Gastrocnemius medialis (tissue), 4 donors: Measurements from ENCODE around the gene ACAD11. TPM values are rescaled to one million over a fixed set of nuclear protein-coding genes. Genes with fewer than 3 reads are reported as not detected.

ENCODE experiments used
- ATAC-seq, 2 donors: fragments of 150-250 bp; one replicate each; pipeline ENCODE4 v1.9.1; 2016
- DNase-seq, 2 donors: peaks; one replicate each; pipeline ENCODE4 v3.0.0-alpha.2; 2019
- H3K27ac ChIP-seq, 4 donors: fragments of 200-600 bp; sonication (generic); 1 replicate in 1 of 4; 2 replicates in 3 of 4; pipeline ENCODE4 v1.5.1; 2016 to 2018; ENCODE audit warnings: mild to moderate bottlenecking in 2 of 4, moderate library complexity in 1 of 4
- H3K27me3 ChIP-seq, 3 donors: fragments of 200-600 bp; sonication (generic) in 2 of 3; 1 replicate in 1 of 3; 2 replicates in 2 of 3; pipeline versions ENCODE4 v1.5.1 to v1.6.0; 2016 to 2019; ENCODE audit warnings: mild to moderate bottlenecking in 1 of 3, moderate library complexity in 1 of 3
- H3K36me3 ChIP-seq, 2 donors: fragments of 200-600 bp; sonication (generic) in 1 of 2; one replicate each; pipeline ENCODE4 v1.5.1; 2017 to 2018
- H3K4me1 ChIP-seq, 2 donors: fragments of 200-600 bp; sonication (generic) in 1 of 2; one replicate each; pipeline ENCODE4 v1.5.1; 2016 to 2017; ENCODE audit warnings: mild to moderate bottlenecking in 2 of 2
- H3K4me3 ChIP-seq, 4 donors: fragments of 200-600 bp; sonication (generic) in 3 of 4; 1 replicate in 1 of 4; 2 replicates in 3 of 4; pipeline ENCODE4 v1.5.1; 2016 to 2019; ENCODE audit warnings: mild to moderate bottlenecking in 2 of 4
- H3K9me3 ChIP-seq, 3 donors: fragments of 200-600 bp; sonication (generic) in 2 of 3; 1 replicate in 1 of 3; 2 replicates in 2 of 3; pipeline ENCODE4 v1.5.1; 2016 to 2019
- POLR2A ChIP-seq, 2 donors: fragments of 450-650 bp; IDR thresholded peaks; one replicate each; pipeline ENCODE4 v1.6.1; 2017; ENCODE audit warnings: antibody characterized with exemption in 2 of 2, mild to moderate bottlenecking in 2 of 2, moderate library complexity in 2 of 2
- in situ Hi-C, 4 donors: fragments of 200-750 bp; cut with MboI; loops; one replicate each; pipeline versions ENCODE4 v1.15.0 to v1.8.0; 2017; ENCODE audit warnings: low sequenced_read_pairs in 4 of 4
- intact Hi-C: fragments of 100-400 bp; cut with DNase I; formaldehyde crosslinking; loops from one replicate; pipeline ENCODE4 v1.15.1; 2023; ENCODE audit warnings: low total_unique reads
- total RNA-seq, 4 donors: library from RNA; depleted of rRNA; stranded (reverse); fragments of >200 nt; gene quantifications; one replicate each; pipeline versions ENCODE4 v1.1.0 to v1.2.3, GENCODE V29; 2016
- TF ChIP-seq, protein P1 (sequence below), 5 experiments: fragments of 450-650 bp in 3 of 5; fragments of 200-600 bp in 2 of 5; sonication (generic) in 2 of 5; IDR thresholded peaks in 4 of 5; conservative IDR thresholded peaks in 1 of 5; 1 replicate in 4 of 5; 2 replicates in 1 of 5; pipeline ENCODE4 v1.5.1; 2016 to 2019; ENCODE audit warnings: antibody characterized with exemption in 5 of 5, mild to moderate bottlenecking in 3 of 5, moderate library complexity in 3 of 5

Gene ACAD11
- total RNA-seq, 4 donors from 2014 or later = 2.2 to 12.4 (median 4.4) TPM

- DNase-seq = no peak
- ATAC-seq = no peak
- Histone ChIP-seq H3K36me3 (peaks cover 4 to 7% of the 10 kb centered on the region in 2 donors), H3K4me1 (no peaks in the 10 kb centered on the region), H3K9me3 (no peaks in the 10 kb centered on the region), H3K4me3 (no peak overlapping the region), H3K27me3 (no peaks in the 10 kb centered on the region), H3K27ac (no peak overlapping the region)
- TF ChIP-seq POLR2A (IDR thresholded peaks at IDR 0.05) = no peak
- TF ChIP-seq, protein P1, sequence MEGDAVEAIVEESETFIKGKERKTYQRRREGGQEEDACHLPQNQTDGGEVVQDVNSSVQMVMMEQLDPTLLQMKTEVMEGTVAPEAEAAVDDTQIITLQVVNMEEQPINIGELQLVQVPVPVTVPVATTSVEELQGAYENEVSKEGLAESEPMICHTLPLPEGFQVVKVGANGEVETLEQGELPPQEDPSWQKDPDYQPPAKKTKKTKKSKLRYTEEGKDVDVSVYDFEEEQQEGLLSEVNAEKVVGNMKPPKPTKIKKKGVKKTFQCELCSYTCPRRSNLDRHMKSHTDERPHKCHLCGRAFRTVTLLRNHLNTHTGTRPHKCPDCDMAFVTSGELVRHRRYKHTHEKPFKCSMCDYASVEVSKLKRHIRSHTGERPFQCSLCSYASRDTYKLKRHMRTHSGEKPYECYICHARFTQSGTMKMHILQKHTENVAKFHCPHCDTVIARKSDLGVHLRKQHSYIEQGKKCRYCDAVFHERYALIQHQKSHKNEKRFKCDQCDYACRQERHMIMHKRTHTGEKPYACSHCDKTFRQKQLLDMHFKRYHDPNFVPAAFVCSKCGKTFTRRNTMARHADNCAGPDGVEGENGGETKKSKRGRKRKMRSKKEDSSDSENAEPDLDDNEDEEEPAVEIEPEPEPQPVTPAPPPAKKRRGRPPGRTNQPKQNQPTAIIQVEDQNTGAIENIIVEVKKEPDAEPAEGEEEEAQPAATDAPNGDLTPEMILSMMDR (IDR thresholded peaks at IDR 0.05 in 4 of 5, conservative IDR thresholded peaks at IDR 0.05 in 1 of 5) = no peak
- intact Hi-C loops (no loop called here), in situ Hi-C loops (no loop called here)
These were observed 63.3 kb downstream of the ACAD11 start for GRCh38 chr3:132596326-132596725.

DNA sequence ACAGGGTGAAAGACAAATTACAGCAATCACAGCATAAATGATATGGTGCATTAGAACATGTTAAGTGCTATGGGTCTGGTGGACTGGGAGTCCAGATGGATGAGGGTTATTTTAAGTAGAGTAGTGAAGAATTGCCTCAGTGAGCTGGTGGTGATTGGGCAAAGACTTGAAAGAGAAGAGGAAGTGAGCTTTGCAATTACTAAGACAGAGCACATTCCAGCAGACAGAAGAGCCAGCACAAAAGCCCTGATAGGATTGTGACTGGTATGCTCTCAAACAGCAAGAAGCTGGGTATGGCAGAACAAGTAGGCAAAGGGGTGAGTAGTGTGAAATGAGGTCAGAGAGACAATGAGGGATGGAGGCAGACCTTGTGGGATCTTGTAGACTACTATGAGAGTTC is 64.6 kb downstream of the ACAD11 start:
- no peak for ATAC-seq

DNA sequence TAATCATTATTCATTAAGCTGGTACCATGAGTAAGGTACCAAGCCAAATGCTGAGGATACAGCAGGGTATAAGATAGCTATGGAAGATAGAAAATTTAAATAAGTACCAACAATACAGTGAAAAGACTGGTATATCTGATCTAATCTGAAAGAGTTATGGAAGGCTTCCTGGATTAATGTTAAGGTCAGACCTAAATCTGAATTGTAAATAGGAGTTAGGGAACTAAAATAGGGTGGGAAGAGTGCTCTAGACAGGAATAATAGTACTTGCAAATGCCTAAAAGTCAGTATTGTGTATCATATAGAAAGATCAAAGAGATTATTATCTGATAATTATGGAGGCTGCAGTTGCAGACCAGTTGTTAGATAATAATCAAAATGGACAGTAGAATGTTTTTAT is 65.1 kb downstream of the ACAD11 start:
- Histone ChIP-seq H3K4me3 (no peak overlapping the region), H3K4me1 (no peaks in the 10 kb centered on the region), H3K27ac (no peak overlapping the region), H3K9me3 (no peaks in the 10 kb centered on the region), H3K27me3 (no peaks in the 10 kb centered on the region), H3K36me3 (peaks cover 4 to 16% of the 10 kb centered on the region in 2 donors)
- ATAC-seq (no peak), DNase-seq (no peak)
- TF ChIP-seq POLR2A (IDR thresholded peaks at IDR 0.05) = no peak
- TF ChIP-seq, protein P1 (IDR thresholded peaks at IDR 0.05 in 4 of 5, conservative IDR thresholded peaks at IDR 0.05 in 1 of 5) = no peak
- in situ Hi-C loops (no loop called here), intact Hi-C loops (no loop called here)

More for the DNA sequence above, 64.6 kb downstream of the ACAD11 start:
- Histone ChIP-seq H3K36me3 (peaks cover 4 to 13% of the 10 kb centered on the region in 2 donors), H3K27ac (no peak overlapping the region), H3K4me3 (no peak overlapping the region), H3K27me3 (no peaks in the 10 kb centered on the region), H3K9me3 (no peaks in the 10 kb centered on the region), H3K4me1 (no peaks in the 10 kb centered on the region)
- in situ Hi-C loops (no loop called here), intact Hi-C loops (no loop called here)
- no peak for DNase-seq
- TF ChIP-seq, protein P1 (IDR thresholded peaks at IDR 0.05 in 4 of 5, conservative IDR thresholded peaks at IDR 0.05 in 1 of 5) = no peak
- no peak for TF ChIP-seq POLR2A (IDR thresholded peaks at IDR 0.05)

DNA sequence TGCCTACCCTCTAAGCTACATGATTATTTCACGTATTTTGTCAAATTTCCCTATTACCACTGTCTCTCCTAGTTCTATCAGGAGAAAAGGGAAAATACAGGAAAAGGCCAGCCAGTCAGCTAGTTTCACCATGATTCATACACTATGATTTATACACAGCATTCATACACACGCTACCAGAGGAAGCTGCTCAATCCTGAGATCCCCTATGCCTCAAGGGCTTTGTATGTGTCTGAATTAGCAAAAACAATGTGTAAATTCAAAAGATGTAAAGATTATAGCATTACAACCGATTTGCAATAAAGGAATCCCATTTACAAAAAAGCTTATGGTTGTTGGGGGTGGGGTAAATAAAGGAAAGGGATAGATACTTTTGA is 65.7 kb downstream of the ACAD11 start:
- no peak overlapping the region for H3K27ac ChIP-seq
- in situ Hi-C loops = no loop called here
- DNase-seq = no peak
- ATAC-seq = no peak
- H3K9me3 ChIP-seq = no peaks in the 10 kb centered on the region
- H3K27me3 ChIP-seq = no peaks in the 10 kb centered on the region
- TF ChIP-seq POLR2A (IDR thresholded peaks at IDR 0.05) = no peak
- TF ChIP-seq, protein P1 (IDR thresholded peaks at IDR 0.05 in 4 of 5, conservative IDR thresholded peaks at IDR 0.05 in 1 of 5) = no peak
- no peak overlapping the region for H3K4me3 ChIP-seq
- intact Hi-C loops = no loop called here
- no peaks in the 10 kb centered on the region for H3K4me1 ChIP-seq
- H3K36me3 ChIP-seq = peaks cover under 1 to 16% of the 10 kb centered on the region in 2 donors
